ENCODE measurements around the gene PPP2R3A. TPM values are rescaled to one million over a fixed set of nuclear protein-coding genes. Genes with fewer than 3 reads are reported as not detected.

Gene PPP2R3A
- total and polyA plus RNA-seq, 9 of the 15 experiments (the other 6 are each of a cell fraction or from before 2014, with no cell fraction given), result 0.10 to 0.50 (median 0.24) TPM

DNA sequence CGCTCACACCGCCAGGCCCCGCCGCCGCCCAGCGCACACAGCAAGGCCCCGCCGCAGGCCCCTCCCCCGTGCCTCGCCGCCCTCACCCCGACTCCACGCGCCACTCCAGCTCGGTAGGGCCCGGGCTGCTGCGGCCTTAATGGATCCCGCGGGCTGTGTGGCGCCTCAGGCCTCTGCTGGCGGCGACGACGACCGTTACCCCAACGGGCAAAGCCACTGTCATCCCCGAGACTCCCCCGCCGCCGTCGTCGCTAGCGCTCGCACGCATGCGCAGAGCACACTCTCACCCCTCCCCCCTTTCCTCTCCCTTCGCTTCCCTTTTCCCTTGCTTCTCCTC, 230.5 kb downstream of the PPP2R3A start, which contains the start of gene MSL2 (continued):
- TF ChIP-seq, protein P1, sequence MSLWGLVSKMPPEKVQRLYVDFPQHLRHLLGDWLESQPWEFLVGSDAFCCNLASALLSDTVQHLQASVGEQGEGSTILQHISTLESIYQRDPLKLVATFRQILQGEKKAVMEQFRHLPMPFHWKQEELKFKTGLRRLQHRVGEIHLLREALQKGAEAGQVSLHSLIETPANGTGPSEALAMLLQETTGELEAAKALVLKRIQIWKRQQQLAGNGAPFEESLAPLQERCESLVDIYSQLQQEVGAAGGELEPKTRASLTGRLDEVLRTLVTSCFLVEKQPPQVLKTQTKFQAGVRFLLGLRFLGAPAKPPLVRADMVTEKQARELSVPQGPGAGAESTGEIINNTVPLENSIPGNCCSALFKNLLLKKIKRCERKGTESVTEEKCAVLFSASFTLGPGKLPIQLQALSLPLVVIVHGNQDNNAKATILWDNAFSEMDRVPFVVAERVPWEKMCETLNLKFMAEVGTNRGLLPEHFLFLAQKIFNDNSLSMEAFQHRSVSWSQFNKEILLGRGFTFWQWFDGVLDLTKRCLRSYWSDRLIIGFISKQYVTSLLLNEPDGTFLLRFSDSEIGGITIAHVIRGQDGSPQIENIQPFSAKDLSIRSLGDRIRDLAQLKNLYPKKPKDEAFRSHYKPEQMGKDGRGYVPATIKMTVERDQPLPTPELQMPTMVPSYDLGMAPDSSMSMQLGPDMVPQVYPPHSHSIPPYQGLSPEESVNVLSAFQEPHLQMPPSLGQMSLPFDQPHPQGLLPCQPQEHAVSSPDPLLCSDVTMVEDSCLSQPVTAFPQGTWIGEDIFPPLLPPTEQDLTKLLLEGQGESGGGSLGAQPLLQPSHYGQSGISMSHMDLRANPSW (CRISPR knock-in tag; IDR thresholded peaks at IDR 0.05), result no peak
- TF ChIP-seq HNRNPUL1 (IDR thresholded peaks at IDR 0.05; ENCODE audit: low read length) (no peak), CHD2 (IDR thresholded peaks at IDR 0.05; ENCODE audit: low read depth, low read length) (no peak), BCOR (IDR thresholded peaks at IDR 0.05) (no peak), ILF3 (IDR thresholded peaks at IDR 0.05; ENCODE audit: borderline replicate concordance) (no peak), CBX8 (IDR thresholded peaks at IDR 0.05; ENCODE audit: borderline replicate concordance, extremely low read depth, low read depth, low read length, poor library complexity, severe bottlenecking) (no peak), PHF8 (IDR thresholded peaks at IDR 0.05; ENCODE audit: borderline replicate concordance, low read length) (0 out of 2 replicates have a peak, but pooled peaks have one; percentile 39), SMARCA5 (IDR thresholded peaks at IDR 0.05) (no peak), ZNF175 (CRISPR knock-in tag; IDR thresholded peaks at IDR 0.05; ENCODE audit: low read depth) (no peak; the same call in 1 of the 2 replicates), HDAC3 (IDR thresholded peaks at IDR 0.05; ENCODE audit: borderline replicate concordance, partially characterized antibody) (no peak), KLF1 (tag; IDR thresholded peaks at IDR 0.05) (no peak), SRSF3 (IDR thresholded peaks at IDR 0.05; ENCODE audit: insufficient read depth, low read length) (no peak), ZFX (CRISPR knock-in tag; IDR thresholded peaks at IDR 0.05) (no peak), RBM15 (IDR thresholded peaks at IDR 0.05; ENCODE audit: insufficient read depth, low read length) (no peak), ZNF785 (CRISPR knock-in tag; IDR thresholded peaks at IDR 0.05) (no peak), ZNF830 (CRISPR knock-in tag; IDR thresholded peaks at IDR 0.05) (no peak), CREB1 (IDR thresholded peaks at IDR 0.05) (no peak), CREB1 (CRISPR knock-in tag; IDR thresholded peaks at IDR 0.05) (peak; percentile 37; the same call in 1 of the 2 replicates), PHB (CRISPR knock-in tag; IDR thresholded peaks at IDR 0.05) (no peak), ZNF133 (CRISPR knock-in tag; IDR thresholded peaks at IDR 0.05) (no peak)
- TF ChIP-seq, protein P2, sequence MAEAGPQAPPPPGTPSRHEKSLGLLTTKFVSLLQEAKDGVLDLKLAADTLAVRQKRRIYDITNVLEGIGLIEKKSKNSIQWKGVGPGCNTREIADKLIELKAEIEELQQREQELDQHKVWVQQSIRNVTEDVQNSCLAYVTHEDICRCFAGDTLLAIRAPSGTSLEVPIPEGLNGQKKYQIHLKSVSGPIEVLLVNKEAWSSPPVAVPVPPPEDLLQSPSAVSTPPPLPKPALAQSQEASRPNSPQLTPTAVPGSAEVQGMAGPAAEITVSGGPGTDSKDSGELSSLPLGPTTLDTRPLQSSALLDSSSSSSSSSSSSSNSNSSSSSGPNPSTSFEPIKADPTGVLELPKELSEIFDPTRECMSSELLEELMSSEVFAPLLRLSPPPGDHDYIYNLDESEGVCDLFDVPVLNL (CRISPR knock-in tag; IDR thresholded peaks at IDR 0.05; ENCODE audit: low read depth), result no peak
- TF ChIP-seq, protein P3, sequence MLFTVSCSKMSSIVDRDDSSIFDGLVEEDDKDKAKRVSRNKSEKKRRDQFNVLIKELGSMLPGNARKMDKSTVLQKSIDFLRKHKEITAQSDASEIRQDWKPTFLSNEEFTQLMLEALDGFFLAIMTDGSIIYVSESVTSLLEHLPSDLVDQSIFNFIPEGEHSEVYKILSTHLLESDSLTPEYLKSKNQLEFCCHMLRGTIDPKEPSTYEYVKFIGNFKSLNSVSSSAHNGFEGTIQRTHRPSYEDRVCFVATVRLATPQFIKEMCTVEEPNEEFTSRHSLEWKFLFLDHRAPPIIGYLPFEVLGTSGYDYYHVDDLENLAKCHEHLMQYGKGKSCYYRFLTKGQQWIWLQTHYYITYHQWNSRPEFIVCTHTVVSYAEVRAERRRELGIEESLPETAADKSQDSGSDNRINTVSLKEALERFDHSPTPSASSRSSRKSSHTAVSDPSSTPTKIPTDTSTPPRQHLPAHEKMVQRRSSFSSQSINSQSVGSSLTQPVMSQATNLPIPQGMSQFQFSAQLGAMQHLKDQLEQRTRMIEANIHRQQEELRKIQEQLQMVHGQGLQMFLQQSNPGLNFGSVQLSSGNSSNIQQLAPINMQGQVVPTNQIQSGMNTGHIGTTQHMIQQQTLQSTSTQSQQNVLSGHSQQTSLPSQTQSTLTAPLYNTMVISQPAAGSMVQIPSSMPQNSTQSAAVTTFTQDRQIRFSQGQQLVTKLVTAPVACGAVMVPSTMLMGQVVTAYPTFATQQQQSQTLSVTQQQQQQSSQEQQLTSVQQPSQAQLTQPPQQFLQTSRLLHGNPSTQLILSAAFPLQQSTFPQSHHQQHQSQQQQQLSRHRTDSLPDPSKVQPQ (CRISPR knock-in tag; IDR thresholded peaks at IDR 0.05; ENCODE audit: borderline replicate concordance), result no peak
- TF ChIP-seq, protein P4, sequence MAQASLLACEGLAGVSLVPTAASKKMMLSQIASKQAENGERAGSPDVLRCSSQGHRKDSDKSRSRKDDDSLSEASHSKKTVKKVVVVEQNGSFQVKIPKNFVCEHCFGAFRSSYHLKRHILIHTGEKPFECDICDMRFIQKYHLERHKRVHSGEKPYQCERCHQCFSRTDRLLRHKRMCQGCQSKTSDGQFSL (CRISPR knock-in tag; IDR thresholded peaks at IDR 0.05), result 0 out of 2 replicates have a peak, but pooled peaks have one; percentile 4
- TF ChIP-seq, protein P4 (tag; IDR thresholded peaks at IDR 0.05), result no peak

Measured in K562 (cell line).